Stimulated activated CD4-positive, alpha-beta T cell treated with anti-CD3 and anti-CD28 coated beads, Interleukin-12 subunit alpha, Interleukin-12 subunit beta, amount 100 ng/mL, for 4 hours (primary cell): ENCODE results near the gene PTGDS.

Experiments
- DNase-seq: peaks from one replicate; pipeline ENCODE4 v3.0.0-alpha.2; 2020

PTGDS gene

GRCh38 chr9:136977223-136977622, at the start of gene PTGDS:
TSS of gene PTGDS (plus strand) at chr9:136977504. CDS start at chr9:136977579, 75 bp downstream.
- DNase-seq = no peak

- no peak for DNase-seq
These were observed 48.7 kb upstream of the PTGDS start for GRCh38 chr9:136928591-136928990.

GRCh38 chr9:136930014-136930413, 47.3 kb upstream of the PTGDS start:
- no peak for DNase-seq

GRCh38 chr9:136931611-136932130, 45.6 kb upstream of the PTGDS start:
- DNase-seq = no peak

- DNase-seq = no peak
These were observed 43.0 kb upstream of the PTGDS start for GRCh38 chr9:136934277-136934676.

- DNase-seq = no peak
These were observed 41.7 kb upstream of the PTGDS start for GRCh38 chr9:136935651-136936050.

- DNase-seq = no peak
These were observed 40.6 kb upstream of the PTGDS start for GRCh38 chr9:136936645-136937170.

- no peak for DNase-seq
These were observed 39.9 kb upstream of the PTGDS start for GRCh38 chr9:136937186-136938001.

- DNase-seq = no peak
These were observed 37.8 kb upstream of the PTGDS start for GRCh38 chr9:136939431-136939995.

GRCh38 chr9:136939996-136940525, 37.2 kb upstream of the PTGDS start:
- no peak for DNase-seq

GRCh38 chr9:136940526-136941230, 36.6 kb upstream of the PTGDS start:
- DNase-seq = no peak

GRCh38 chr9:136941231-136942111, 35.8 kb upstream of the PTGDS start:
- DNase-seq = no peak

- DNase-seq = no peak
These were observed 35.0 kb upstream of the PTGDS start for GRCh38 chr9:136942112-136942880.

GRCh38 chr9:136942881-136943230, 34.4 kb upstream of the PTGDS start:
- no peak for DNase-seq

- DNase-seq = peak; percentile 32
These were observed 33.8 kb upstream of the PTGDS start for GRCh38 chr9:136943291-136944211.

GRCh38 chr9:136944212-136944518, 33.1 kb upstream of the PTGDS start:
- no peak for DNase-seq

GRCh38 chr9:136944519-136945332, 32.6 kb upstream of the PTGDS start, which contains the start of the genes C8G and FBXW5:
TSS of gene C8G (plus strand) at chr9:136945243. CDS start at chr9:136945321, 78 bp downstream.
TSS of gene FBXW5 (minus strand) at chr9:136944738. CDS start at chr9:136944083, 655 bp downstream.
- DNase-seq = peak; percentile 94

GRCh38 chr9:136945333-136946227, 31.7 kb upstream of the PTGDS start:
- DNase-seq = no peak
